DND-41 (cell line): Measurements from ENCODE around the gene NPEPL1.

Source experiments
- ATAC-seq: fragments of 200-7000 bp; cut with Tn5 transposase; 3 replicates; pipeline ENCODE4 v1.9.1; 2021; ENCODE audit warnings: low read depth; ENCODE audit not compliant: insufficient read depth
- DNase-seq: peaks from one replicate; pipeline ENCODE4 v3.0.0-alpha.2; 2020
- H2AFZ ChIP-seq: 2 replicates; pipeline ENCODE4 v1.6.0; 2012; ENCODE audit warnings: low read depth, low read length
- H3K27ac ChIP-seq: 2 replicates; pipeline ENCODE4 v1.5.1; 2012; ENCODE audit warnings: low read length, inconsistent platforms
- H3K27me3 ChIP-seq: fragments of 200-600 bp; sonication (generic); 2 replicates; pipeline ENCODE4 v1.6.0; 2012; ENCODE audit warnings: low read length, mild to moderate bottlenecking, inconsistent platforms; ENCODE audit not compliant: insufficient read depth, poor library complexity
- H3K36me3 ChIP-seq: 2 replicates; pipeline ENCODE4 v1.5.1; 2012; ENCODE audit warnings: low read length, inconsistent platforms; ENCODE audit not compliant: insufficient read depth
- H3K4me1 ChIP-seq: 2 replicates; pipeline ENCODE4 v1.5.1; 2012; ENCODE audit warnings: mild to moderate bottlenecking, low read length; ENCODE audit not compliant: insufficient read depth
- H3K4me2 ChIP-seq: 2 replicates; pipeline ENCODE4 v1.6.0; 2012; ENCODE audit warnings: mild to moderate bottlenecking, moderate library complexity, low read length, inconsistent platforms; ENCODE audit not compliant: insufficient read depth
- H3K4me3 ChIP-seq, 2 experiments: fragments of 200-600 bp in 1 of 2; shearing (Covaris generic) in 1 of 2; 2 replicates each; pipeline ENCODE4 v1.5.1; 2012 to 2016; ENCODE audit warnings: inconsistent platforms in 2 of 2, low read length in 2 of 2, mild to moderate bottlenecking in 2 of 2, low read depth in 1 of 2, moderate library complexity in 1 of 2
- H3K79me2 ChIP-seq: 2 replicates; pipeline ENCODE4 v1.6.0; 2012; ENCODE audit warnings: low read length, inconsistent platforms; ENCODE audit not compliant: insufficient read depth
- H3K9ac ChIP-seq: 2 replicates; pipeline ENCODE4 v1.6.0; 2012; ENCODE audit warnings: low read depth, mild to moderate bottlenecking, inconsistent platforms, low read length, moderate library complexity
- H3K9me3 ChIP-seq: 2 replicates; pipeline ENCODE4 v1.5.1; 2012; ENCODE audit warnings: low read length, moderate library complexity, mild to moderate bottlenecking, inconsistent platforms; ENCODE audit not compliant: insufficient read depth, severe bottlenecking
- H4K20me1 ChIP-seq: 2 replicates; pipeline ENCODE4 v1.6.0; 2012; ENCODE audit warnings: low read length; ENCODE audit not compliant: insufficient read depth
- EZH2 ChIP-seq: IDR thresholded peaks from 3 replicates; pipeline ENCODE4 v1.6.1; 2012; ENCODE audit warnings: borderline replicate concordance, low read depth, mild to moderate bottlenecking, moderate library complexity, low read length, inconsistent platforms; ENCODE audit not compliant: severe bottlenecking
- TF ChIP-seq, protein P1 (sequence below): IDR thresholded peaks from 2 replicates; pipeline ENCODE4 v1.5.1; 2012; ENCODE audit warnings: borderline replicate concordance, low read length, moderate library complexity, mild to moderate bottlenecking; ENCODE audit not compliant: poor library complexity, severe bottlenecking; ENCODE audit errors: extremely low read depth

The NPEPL1 gene

DNA sequence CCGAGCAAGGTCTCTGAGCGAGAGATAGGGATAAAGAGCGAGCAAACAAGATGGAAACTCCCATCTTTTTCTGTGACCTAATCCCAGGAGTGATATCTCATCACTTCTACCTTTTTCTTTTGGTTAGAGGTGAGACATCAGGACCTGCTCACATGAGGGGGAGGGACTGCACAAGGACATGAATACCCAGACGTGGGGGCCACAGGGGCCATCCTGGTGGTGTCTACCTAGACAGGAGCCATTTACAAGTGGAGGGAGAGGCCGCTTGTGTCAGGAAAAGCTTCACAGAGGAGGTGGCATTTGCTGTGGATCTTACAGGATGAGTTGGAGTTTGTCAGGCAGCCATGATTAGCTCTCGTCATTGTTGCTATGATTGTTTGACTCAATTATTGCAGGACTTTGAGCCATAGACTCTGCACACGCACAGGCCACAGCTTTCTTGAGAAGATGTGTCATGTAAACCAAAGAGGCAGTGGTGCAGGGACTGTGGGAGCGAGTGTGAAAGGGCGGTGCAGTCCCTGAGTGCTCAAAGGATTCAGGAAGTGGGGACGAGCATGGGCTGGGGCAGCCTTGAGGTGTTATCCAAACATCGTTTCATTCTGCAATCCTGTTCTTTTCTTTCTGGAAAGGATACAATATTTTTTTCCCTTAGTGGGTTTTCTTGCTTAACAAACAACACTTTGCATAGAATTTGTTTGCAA is 7.7 kb downstream of the NPEPL1 start:
- DNase-seq: no peak

DNA sequence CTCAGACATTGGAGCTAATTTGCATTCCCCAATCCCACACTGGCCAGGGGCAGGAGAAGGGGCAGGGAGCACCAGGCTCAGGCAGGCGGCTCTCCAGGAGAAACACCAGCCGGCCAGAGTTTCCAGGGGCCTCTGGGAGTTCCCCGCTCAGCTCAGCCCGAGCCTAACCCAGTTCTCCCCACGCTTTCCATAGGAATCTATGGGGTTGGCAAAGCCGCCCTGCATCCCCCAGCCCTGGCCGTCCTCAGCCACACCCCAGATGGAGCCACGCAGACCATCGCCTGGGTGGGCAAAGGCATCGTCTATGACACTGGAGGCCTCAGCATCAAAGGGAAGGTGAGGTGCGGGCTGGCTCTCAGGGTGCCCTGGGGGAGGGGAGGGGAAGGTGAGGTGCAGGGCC is 8.2 kb downstream of the NPEPL1 start:
- Histone ChIP-seq H3K9me3 (no peaks in the 10 kb centered on the region), H3K27ac (no peak overlapping the region), H3K9ac (no peak overlapping the region), H3K4me3 (no peak overlapping the region), H3K79me2 (no peaks in the 10 kb centered on the region; the same call in 1 of the 2 replicates), H3K36me3 (peaks cover 92% of the 10 kb centered on the region), H3K27me3 (no peaks in the 10 kb centered on the region), H3K4me1 (no peaks in the 10 kb centered on the region), H2AFZ (no peak overlapping the region), H3K4me2 (no peak overlapping the region), H4K20me1 (peaks cover 2% of the 10 kb centered on the region; the same call in 1 of the 2 replicates)
- TF ChIP-seq EZH2: no peak
- TF ChIP-seq, protein P1, sequence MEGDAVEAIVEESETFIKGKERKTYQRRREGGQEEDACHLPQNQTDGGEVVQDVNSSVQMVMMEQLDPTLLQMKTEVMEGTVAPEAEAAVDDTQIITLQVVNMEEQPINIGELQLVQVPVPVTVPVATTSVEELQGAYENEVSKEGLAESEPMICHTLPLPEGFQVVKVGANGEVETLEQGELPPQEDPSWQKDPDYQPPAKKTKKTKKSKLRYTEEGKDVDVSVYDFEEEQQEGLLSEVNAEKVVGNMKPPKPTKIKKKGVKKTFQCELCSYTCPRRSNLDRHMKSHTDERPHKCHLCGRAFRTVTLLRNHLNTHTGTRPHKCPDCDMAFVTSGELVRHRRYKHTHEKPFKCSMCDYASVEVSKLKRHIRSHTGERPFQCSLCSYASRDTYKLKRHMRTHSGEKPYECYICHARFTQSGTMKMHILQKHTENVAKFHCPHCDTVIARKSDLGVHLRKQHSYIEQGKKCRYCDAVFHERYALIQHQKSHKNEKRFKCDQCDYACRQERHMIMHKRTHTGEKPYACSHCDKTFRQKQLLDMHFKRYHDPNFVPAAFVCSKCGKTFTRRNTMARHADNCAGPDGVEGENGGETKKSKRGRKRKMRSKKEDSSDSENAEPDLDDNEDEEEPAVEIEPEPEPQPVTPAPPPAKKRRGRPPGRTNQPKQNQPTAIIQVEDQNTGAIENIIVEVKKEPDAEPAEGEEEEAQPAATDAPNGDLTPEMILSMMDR: no peak
- ATAC-seq (no peak), DNase-seq (no peak)

More for the DNA sequence above, 7.7 kb downstream of the NPEPL1 start:
- Histone ChIP-seq H3K79me2 (no peaks in the 10 kb centered on the region; the same call in 1 of the 2 replicates), H3K9me3 (no peaks in the 10 kb centered on the region), H3K27me3 (no peaks in the 10 kb centered on the region), H3K4me3 (no peak overlapping the region), H3K36me3 (peaks cover 93% of the 10 kb centered on the region), H2AFZ (no peak overlapping the region), H3K4me1 (no peaks in the 10 kb centered on the region), H4K20me1 (peaks cover 2% of the 10 kb centered on the region; the same call in 1 of the 2 replicates), H3K9ac (no peak overlapping the region), H3K27ac (no peak overlapping the region), H3K4me2 (no peak overlapping the region)
- TF ChIP-seq, protein P1: no peak
- no peak for TF ChIP-seq EZH2
- no peak for ATAC-seq

DNA sequence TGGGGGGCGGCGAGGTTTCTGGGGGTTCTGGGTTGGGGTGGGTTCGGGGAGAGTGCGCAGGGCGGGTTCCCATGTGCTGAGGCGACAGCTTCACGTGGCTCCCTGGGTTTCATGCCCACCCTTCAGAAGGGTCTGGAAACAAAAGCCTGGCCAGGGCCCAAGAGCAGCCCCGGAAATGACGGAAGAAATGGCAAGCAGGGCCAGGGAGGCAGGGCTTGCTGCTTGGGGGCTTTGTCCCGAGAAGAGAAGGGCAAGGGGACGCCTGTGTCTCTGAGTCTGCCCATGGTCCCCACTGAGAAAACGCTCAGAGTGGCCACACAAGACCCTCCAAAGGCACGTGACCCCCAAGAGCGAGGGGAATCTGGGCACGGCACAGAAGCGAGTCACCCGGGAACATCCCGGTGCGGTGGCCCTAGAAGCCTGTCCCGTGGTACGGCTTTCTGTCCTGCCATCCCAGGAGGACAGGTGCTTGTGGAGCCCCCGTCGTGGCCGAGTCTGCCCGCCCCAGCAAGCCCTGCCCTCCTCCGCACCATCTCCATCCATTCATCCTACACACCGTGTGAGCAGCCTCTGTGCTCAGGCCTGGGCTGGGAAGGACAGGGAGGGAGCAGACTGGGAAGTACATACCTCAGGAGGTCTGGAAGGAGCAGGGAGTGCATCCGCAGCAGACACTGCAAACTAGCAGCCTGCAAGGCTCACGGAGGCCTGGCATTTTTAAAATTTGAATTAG is 9.0 kb downstream of the NPEPL1 start:
- H3K9ac ChIP-seq: no peak overlapping the region
- no peak overlapping the region for H3K4me3 ChIP-seq
- no peak for DNase-seq
- no peak for ATAC-seq
- H3K27ac ChIP-seq: no peak overlapping the region
- no peak for TF ChIP-seq EZH2
- TF ChIP-seq, protein P1: no peak
- H3K9me3 ChIP-seq: no peaks in the 10 kb centered on the region
- H4K20me1 ChIP-seq: peaks cover 2% of the 10 kb centered on the region; the same call in 1 of the 2 replicates
- H3K4me1 ChIP-seq: no peaks in the 10 kb centered on the region
- H3K36me3 ChIP-seq: peaks cover 89% of the 10 kb centered on the region
- H3K27me3 ChIP-seq: no peaks in the 10 kb centered on the region
- H3K4me2 ChIP-seq: no peak overlapping the region
- H2AFZ ChIP-seq: no peak overlapping the region
- no peaks in the 10 kb centered on the region for H3K79me2 ChIP-seq
